HEK293 (cell line): ENCODE data around the gene PRLR.

ENCODE experiments used
- HOXA7 ChIP-seq: sonication (generic); formaldehyde crosslinking; IDR thresholded peaks from 2 replicates; pipeline ENCODE4 v1.8.1; 2022; ENCODE audit warnings: missing genetic modification reagents, borderline replicate concordance
- MZF1 ChIP-seq: fragments of 450-650 bp; formaldehyde crosslinking; IDR thresholded peaks from 2 replicates; pipeline ENCODE4 v1.5.1; 2017; ENCODE audit warnings: missing biosample characterization, missing genetic modification characterization, borderline replicate concordance
- YY1 ChIP-seq: fragments of 450-650 bp; formaldehyde crosslinking; IDR thresholded peaks from 2 replicates; pipeline ENCODE4 v1.5.1; 2018; ENCODE audit warnings: missing biosample characterization, missing genetic modification characterization
- TF ChIP-seq, protein P1 (sequence below): fragments of 450-650 bp; formaldehyde crosslinking; IDR thresholded peaks from 2 replicates; pipeline ENCODE4 v1.5.1; 2016; ENCODE audit warnings: missing biosample characterization, missing genetic modification characterization
- TF ChIP-seq, protein P2 (sequence below): fragments of 450-650 bp; formaldehyde crosslinking; IDR thresholded peaks from 2 replicates; pipeline ENCODE4 v1.5.1; 2016; ENCODE audit warnings: missing biosample characterization, missing genetic modification characterization

DNA sequence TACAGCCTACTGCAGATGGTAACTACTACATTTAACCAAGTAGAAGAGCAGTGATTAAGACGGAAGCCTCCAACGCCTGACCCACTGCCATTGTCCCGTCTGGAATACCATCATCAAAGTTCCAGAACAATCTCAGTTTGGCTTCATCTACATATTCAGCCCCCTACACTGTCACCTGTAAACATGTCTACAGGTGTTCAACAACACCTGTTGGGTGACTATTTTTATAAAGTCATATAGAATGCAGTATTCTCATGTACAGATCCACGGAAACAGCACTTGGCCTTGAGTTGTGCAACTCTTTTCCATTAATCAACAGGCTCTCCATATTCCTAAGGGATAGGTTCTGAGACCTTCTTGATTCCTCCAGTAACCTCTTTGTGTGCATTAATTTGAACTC is 129.3 kb downstream of the PRLR start:
- TF ChIP-seq, protein P1, sequence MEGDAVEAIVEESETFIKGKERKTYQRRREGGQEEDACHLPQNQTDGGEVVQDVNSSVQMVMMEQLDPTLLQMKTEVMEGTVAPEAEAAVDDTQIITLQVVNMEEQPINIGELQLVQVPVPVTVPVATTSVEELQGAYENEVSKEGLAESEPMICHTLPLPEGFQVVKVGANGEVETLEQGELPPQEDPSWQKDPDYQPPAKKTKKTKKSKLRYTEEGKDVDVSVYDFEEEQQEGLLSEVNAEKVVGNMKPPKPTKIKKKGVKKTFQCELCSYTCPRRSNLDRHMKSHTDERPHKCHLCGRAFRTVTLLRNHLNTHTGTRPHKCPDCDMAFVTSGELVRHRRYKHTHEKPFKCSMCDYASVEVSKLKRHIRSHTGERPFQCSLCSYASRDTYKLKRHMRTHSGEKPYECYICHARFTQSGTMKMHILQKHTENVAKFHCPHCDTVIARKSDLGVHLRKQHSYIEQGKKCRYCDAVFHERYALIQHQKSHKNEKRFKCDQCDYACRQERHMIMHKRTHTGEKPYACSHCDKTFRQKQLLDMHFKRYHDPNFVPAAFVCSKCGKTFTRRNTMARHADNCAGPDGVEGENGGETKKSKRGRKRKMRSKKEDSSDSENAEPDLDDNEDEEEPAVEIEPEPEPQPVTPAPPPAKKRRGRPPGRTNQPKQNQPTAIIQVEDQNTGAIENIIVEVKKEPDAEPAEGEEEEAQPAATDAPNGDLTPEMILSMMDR = no peak
- TF ChIP-seq YY1 = no peak
- no peak for TF ChIP-seq MZF1
- TF ChIP-seq HOXA7 (CRISPR knock-in tag) = no peak
- TF ChIP-seq, protein P2, sequence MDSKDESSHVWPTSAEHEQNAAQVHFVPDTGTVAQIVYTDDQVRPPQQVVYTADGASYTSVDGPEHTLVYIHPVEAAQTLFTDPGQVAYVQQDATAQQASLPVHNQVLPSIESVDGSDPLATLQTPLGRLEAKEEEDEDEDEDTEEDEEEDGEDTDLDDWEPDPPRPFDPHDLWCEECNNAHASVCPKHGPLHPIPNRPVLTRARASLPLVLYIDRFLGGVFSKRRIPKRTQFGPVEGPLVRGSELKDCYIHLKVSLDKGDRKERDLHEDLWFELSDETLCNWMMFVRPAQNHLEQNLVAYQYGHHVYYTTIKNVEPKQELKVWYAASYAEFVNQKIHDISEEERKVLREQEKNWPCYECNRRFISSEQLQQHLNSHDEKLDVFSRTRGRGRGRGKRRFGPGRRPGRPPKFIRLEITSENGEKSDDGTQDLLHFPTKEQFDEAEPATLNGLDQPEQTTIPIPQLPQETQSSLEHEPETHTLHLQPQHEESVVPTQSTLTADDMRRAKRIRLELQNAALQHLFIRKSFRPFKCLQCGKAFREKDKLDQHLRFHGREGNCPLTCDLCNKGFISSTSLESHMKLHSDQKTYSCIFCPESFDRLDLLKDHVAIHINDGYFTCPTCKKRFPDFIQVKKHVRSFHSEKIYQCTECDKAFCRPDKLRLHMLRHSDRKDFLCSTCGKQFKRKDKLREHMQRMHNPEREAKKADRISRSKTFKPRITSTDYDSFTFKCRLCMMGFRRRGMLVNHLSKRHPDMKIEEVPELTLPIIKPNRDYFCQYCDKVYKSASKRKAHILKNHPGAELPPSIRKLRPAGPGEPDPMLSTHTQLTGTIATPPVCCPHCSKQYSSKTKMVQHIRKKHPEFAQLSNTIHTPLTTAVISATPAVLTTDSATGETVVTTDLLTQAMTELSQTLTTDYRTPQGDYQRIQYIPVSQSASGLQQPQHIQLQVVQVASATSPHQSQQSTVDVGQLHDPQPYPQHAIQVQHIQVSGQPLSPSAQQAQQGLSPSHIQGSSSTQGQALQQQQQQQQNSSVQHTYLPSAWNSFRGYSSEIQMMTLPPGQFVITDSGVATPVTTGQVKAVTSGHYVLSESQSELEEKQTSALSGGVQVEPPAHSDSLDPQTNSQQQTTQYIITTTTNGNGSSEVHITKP (tag by site-specific recombination) = no peak
